GM12875 (cell line): ENCODE measurements around the gene CNTNAP5.

Source experiments
- H3K4me3 ChIP-seq: one replicate; pipeline ENCODE4 v1.5.1; 2011; ENCODE audit warnings: low read depth, low read length, control low read depth
- TF ChIP-seq, protein P1 (sequence below): IDR thresholded peaks from 2 replicates; pipeline ENCODE4 v1.5.1; 2011; ENCODE audit warnings: low read depth, mild to moderate bottlenecking, control low read depth, inconsistent platforms, low read length, moderate library complexity, borderline replicate concordance; ENCODE audit not compliant: insufficient read depth

The CNTNAP5 gene

DNA sequence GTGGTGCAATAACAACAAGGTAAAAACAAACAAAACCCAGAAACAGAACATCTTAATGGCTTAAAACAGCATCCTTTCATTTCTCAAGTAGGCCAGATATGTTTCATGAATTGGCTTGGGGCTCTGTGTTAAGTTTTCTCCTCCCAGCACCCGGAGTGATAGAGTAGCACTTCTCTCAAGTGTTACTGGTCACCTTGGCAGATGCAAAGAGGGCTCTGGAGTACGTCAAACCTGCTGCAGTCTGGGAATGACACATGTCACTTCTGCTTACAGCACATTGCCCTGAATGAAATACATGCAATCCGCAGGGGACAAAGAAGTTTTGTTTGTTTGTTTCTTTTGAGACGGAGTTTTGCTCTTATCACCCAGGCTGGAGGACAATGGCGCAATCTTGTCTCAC lies 639.3 kb downstream of the CNTNAP5 start:
- TF ChIP-seq, protein P1, sequence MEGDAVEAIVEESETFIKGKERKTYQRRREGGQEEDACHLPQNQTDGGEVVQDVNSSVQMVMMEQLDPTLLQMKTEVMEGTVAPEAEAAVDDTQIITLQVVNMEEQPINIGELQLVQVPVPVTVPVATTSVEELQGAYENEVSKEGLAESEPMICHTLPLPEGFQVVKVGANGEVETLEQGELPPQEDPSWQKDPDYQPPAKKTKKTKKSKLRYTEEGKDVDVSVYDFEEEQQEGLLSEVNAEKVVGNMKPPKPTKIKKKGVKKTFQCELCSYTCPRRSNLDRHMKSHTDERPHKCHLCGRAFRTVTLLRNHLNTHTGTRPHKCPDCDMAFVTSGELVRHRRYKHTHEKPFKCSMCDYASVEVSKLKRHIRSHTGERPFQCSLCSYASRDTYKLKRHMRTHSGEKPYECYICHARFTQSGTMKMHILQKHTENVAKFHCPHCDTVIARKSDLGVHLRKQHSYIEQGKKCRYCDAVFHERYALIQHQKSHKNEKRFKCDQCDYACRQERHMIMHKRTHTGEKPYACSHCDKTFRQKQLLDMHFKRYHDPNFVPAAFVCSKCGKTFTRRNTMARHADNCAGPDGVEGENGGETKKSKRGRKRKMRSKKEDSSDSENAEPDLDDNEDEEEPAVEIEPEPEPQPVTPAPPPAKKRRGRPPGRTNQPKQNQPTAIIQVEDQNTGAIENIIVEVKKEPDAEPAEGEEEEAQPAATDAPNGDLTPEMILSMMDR = no peak

DNA sequence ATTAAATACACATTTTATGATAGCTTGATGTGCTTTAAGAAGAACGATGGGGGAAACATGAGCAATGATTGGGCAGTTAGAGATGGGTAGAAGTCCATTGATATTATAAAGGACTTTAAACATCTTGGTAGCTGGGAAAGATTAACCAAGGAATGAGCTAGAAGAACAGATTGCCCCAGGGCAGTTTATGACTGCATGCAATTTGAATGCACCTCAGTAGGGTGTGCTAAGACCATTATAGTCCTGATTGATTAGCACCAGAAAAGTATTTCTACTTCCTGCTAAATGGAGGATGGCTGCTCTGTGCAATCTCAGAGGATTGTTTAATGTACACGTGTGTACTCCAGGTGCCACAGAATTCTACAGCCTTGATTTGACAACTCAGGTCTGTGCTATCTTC lies 641.9 kb downstream of the CNTNAP5 start:
- TF ChIP-seq, protein P1 = no peak

More for the DNA sequence above, 639.3 kb downstream of the CNTNAP5 start:
- H3K4me3 ChIP-seq = no peak overlapping the region

DNA sequence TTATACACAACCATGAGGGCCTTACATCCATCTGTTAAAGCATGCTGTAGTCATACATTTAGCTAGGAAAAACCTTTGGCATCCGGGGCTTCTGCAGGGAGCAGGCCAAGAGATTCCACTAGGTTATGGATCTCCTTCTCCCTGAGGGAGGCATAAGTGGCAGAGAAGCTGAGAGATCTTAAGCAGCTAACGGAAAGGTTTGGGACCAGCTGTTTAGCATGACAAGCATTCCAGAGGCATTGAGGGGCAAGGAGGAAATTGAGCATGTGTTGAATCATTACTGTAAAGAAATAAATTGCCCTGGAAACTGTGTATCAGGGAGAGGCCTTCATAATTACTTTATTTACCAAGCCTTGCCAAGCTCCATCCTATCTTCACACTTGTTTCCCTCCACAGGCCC lies 643.1 kb downstream of the CNTNAP5 start:
- TF ChIP-seq, protein P1 = no peak
- H3K4me3 ChIP-seq = no peak overlapping the region

More for the DNA sequence above, 641.9 kb downstream of the CNTNAP5 start:
- no peak overlapping the region for H3K4me3 ChIP-seq

DNA sequence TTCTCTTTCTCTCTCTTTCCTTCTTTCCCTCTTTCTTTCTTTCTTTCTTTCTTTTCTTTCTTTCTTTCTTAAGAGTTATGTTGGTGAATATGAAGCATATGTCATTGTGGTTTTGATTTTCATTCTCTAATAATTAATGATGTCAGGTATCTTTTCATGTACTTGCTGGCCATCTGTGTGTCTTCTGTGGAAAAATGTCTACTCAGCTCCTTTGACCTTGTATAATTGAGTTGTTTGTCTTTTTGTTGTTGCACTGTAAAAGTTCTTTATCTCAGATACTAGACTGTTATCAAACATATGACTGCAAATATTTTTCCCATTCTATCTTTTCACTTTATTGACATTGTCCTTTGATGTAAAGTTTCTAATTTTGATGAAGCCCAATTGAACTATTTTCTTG lies 645.1 kb downstream of the CNTNAP5 start:
- TF ChIP-seq, protein P1 = no peak

DNA sequence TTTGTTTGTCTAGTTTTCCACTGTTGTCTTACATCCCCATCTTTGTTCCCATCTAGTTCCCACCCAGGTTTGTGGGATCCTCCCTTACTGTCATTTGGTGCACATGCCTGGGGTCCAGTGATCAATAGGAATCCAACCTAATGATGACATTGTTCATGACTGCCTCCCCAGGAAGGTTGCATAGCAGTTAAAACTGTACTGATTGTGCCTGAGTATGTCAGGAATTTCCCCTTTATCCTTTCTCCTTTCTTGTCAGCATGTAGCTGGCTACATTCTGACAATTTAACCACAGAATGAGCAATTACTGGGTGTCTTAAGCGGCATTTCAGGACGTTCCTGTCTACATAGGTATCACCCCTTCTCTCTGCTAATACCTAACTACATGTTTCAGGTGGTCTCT lies 653.0 kb downstream of the CNTNAP5 start:
- TF ChIP-seq, protein P1 = no peak
- H3K4me3 ChIP-seq = no peak overlapping the region

More for the DNA sequence above, 645.1 kb downstream of the CNTNAP5 start:
- no peak overlapping the region for H3K4me3 ChIP-seq

DNA sequence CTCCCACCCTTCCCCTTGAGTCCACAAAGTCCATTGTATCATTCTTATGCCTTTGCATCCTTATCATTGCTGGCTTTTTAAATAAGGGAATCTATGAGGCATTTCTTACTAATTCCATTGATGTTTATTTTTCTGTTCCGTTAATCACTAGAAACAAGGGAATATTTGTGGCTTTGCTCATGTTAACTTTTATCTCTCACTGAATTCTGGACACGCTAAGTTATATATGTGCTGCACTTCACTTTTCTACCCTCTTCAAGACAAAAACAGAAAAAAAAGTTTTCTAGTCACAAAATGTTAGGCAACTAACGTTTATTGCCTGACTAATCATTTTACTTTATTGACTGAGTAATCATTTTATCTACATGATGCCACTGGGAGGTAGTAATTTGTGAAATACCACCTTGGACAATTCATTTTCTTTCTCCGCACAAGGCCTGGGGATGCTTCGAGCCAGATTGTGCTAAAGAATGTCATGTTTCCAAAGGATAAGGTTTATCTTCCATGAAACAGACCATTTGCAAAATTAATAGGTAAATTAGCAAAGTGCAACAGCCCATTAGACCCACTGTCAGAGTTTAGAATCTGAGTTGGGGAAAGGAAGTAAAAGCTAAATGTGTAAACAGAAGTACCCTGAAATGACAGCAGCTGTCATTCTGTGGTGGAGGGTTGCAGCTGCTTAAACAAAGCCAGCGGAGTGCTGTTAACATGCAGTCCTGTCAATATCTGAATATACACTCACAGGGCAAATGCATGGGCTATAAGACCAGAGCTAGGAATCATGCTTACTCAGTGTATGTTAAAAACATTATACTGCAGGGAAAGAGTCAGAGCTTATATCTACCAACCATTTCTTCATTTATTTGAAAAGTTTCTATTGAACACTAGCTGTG lies 658.7 kb downstream of the CNTNAP5 start:
- no peak overlapping the region for H3K4me3 ChIP-seq

More for the DNA sequence above, 658.7 kb downstream of the CNTNAP5 start:
- TF ChIP-seq, protein P1 = no peak
